Eye (tissue), 1 donor: ENCODE results near the gene SYNGAP1.
"Not testable (repeated sequence)": the region's sequence is repeated elsewhere in the genome, so short reads cannot be mapped to it uniquely, and the experiment has no call there.

Experiments used
- DNase-seq: peaks from one replicate; pipeline ENCODE4 v3.0.0-alpha.2; 2015

Gene SYNGAP1

GRCh38 chr6:33483678-33484077 lies 63.8 kb downstream of the SYNGAP1 start:
- no peak for DNase-seq

DNA sequence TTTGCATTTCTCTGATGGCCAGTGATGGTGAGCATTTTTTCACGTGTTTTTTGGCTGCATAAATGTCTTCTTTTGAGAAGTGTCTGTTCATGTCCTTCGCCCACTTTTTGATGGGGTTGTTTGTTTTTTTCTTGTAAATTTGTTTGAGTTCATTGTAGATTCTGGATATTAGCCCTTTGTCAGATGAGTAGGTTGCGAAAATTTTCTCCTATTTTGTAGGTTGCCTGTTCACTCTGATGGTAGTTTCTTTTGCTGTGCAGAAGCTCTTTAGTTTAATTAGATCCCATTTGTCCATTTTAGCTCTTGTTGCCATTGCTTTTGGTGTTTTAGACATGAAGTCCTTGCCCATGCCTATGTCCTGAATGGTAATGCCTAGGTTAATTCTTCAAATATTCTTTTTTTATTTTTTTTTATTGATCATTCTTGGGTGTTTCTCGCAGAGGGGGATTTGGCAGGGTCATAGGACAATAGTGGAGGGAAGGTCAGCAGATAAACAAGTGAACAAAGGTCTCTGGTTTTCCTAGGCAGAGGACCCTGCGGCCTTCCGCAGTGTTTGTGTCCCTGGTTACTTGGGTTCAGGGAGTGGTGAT lies 64.9 kb downstream of the SYNGAP1 start:
- not testable (repeated sequence) for DNase-seq

DNA sequence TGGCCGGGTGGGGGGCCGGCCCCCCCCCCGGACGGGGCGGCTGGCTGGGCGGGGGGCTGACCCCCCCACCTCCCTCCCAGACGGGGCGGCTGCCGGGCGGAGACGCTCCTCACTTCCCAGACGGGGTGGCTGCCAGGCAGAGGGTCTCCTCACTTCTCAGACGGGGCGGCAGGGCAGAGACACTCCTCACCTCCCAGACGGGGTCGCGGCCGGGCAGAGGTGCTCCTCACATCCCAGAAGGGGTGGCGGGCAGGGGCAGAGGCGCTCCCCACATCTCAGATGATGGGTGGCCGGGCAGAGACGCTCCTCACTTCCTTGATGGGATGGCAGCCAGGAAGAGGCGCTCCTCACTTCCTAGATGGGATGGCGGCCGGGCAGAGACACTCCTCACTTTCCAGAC lies 65.8 kb downstream of the SYNGAP1 start:
- not testable (repeated sequence) for DNase-seq

- DNase-seq: no peak
Observed at GRCh38 chr6:33488339-33488738, 68.5 kb downstream of the SYNGAP1 start.

DNA sequence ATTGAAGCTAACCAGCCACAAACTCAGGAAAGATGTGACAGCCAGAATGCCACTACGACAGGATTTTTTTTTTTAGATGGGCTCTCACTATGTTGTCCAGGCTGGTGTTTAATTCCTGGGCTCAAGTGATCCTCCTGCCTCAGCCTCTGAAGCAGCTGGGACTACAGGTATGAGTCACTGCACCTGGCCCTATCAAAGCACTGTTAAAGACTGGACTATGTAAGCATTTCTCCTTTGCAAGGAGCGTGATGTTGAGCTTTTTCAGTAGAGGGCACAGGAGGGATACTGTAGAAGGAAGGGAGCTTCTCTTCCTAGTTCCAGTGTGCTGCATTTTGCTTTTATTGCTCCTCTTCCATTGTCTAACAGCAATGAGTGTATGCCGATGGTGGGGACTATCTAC lies 70.3 kb downstream of the SYNGAP1 start:
- no peak for DNase-seq

DNA sequence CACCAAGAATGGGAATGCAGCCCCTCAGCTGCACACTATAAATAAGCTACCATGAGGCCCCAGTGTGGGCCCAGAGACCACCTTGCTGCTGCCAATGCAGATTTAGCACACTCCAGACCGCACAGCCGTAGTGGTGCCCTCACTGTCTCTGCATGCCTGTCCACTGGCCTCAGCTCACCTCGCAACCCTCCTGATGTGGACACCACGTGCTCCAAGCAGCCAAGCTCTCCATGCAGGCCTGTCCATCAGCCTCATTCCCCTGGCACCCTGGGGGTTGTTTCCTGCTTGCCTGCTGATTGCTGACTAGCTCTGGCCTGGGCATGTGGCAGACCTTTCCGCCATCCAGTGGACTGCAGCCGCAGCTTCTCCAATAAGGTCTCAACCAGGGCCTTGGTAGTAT lies 70.8 kb downstream of the SYNGAP1 start:
- DNase-seq: peak; percentile 42

DNA sequence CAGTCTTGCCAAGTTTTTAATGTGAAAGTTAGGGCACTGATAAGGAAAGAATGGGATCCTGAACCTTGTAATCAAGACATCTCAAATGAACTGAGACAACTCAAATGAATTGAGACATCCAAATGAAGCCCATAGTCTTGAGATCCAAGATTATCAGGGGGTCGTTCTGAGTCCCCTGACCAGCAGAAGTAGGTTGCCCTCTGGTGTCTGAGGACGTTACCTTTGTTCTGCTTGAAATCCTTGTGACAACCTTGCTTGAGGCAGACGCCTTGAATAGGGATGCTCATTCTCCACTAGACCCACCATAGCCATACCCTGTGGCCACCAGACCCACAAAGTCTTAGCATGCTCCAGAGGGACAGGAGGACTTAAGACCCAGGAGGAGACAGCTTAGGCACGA lies 72.2 kb downstream of the SYNGAP1 start:
- DNase-seq: no peak

DNA sequence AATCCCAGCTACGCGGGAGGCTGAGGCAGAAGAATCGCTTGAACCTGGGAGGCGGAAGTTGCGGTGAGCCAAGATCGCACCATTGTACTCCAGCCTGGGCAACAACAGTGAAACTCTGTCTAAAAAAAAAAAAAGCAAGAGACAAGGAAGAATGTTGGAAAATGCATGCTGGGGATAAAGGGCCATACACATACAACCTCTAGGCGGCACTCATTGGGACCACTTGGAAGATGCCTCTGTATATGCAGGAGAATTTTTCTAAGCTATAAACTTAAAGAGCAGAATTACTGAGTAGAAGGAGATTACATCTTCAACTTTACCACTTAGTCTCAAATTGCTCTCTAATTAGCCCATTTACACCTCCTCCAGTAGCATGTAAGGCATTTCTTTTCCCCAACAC lies 77.3 kb downstream of the SYNGAP1 start:
- no peak for DNase-seq

- no peak for DNase-seq
Observed at GRCh38 chr6:33502486-33502885, 82.6 kb downstream of the SYNGAP1 start.

DNA sequence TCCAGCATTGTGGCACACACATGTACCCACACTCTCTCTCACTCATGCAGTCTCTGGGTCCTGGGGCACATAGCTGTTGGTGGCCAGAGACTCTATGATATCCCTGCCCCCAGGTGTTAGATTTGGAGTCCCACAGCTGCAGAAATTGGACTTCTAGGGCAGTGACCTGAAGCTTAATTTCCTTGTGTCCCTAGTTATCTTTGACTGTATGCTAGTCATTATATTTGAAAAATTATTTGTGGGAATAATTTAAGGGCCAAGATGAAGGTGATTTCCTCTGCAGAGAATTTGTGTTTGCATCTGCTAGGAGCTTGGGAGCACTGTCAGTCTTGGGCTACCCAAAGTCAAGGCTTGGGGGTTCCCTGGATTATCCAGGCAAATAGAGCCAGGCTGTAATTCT lies 84.6 kb downstream of the SYNGAP1 start:
- no peak for DNase-seq
